IMR-90 (cell line): ENCODE results near the gene GJC1.

Experiments used
- BHLHE40 ChIP-seq: fragments of 150-350 bp; IDR thresholded peaks from 2 replicates; pipeline ENCODE4 v1.6.1; 2016; ENCODE audit warnings: mild to moderate bottlenecking, low read depth, low read length
- CEBPB ChIP-seq: IDR thresholded peaks from 2 replicates; pipeline ENCODE4 v1.6.1; 2012; ENCODE audit warnings: low read depth, low read length, improper control_type of control experiment
- CTCF ChIP-seq: conservative IDR thresholded peaks from 2 replicates; pipeline ENCODE4 v1.5.1; 2012; ENCODE audit warnings: mild to moderate bottlenecking, low read depth, low read length, improper control_type of control experiment
- ELK1 ChIP-seq: fragments of 150-350 bp; IDR thresholded peaks from 2 replicates; pipeline ENCODE4 v1.6.1; 2016; ENCODE audit warnings: low read depth, mild to moderate bottlenecking, low read length, moderate library complexity, borderline replicate concordance
- FOS ChIP-seq: fragments of 150-350 bp; IDR thresholded peaks from 2 replicates; pipeline ENCODE4 v1.6.1; 2016; ENCODE audit warnings: low read depth, low read length
- MAFK ChIP-seq: IDR thresholded peaks from 2 replicates; pipeline ENCODE4 v1.6.1; 2012; ENCODE audit warnings: low read depth, low read length, improper control_type of control experiment
- MAZ ChIP-seq: IDR thresholded peaks from 2 replicates; pipeline ENCODE4 v1.6.1; 2012; ENCODE audit warnings: low read depth, mild to moderate bottlenecking, low read length, improper control_type of control experiment, moderate library complexity, borderline replicate concordance
- NFE2L2 ChIP-seq: fragments of 150-350 bp; IDR thresholded peaks from 2 replicates; pipeline ENCODE4 v1.6.1; 2016; ENCODE audit warnings: low read depth, mild to moderate bottlenecking, low read length
- POLR2A ChIP-seq: IDR thresholded peaks from 2 replicates; pipeline ENCODE4 v1.6.1; 2012; ENCODE audit warnings: mild to moderate bottlenecking, low read depth, low read length
- RAD21 ChIP-seq: IDR thresholded peaks from 2 replicates; pipeline ENCODE4 v1.6.1; 2012; ENCODE audit warnings: low read length, improper control_type of control experiment
- RCOR1 ChIP-seq: IDR thresholded peaks from 2 replicates; pipeline ENCODE4 v1.6.1; 2012; ENCODE audit warnings: mild to moderate bottlenecking, low read length, improper control_type of control experiment; ENCODE audit not compliant: insufficient replicate concordance
- USF2 ChIP-seq: fragments of 150-350 bp; IDR thresholded peaks from 2 replicates; pipeline ENCODE4 v1.6.1; 2017; ENCODE audit warnings: mild to moderate bottlenecking, antibody characterized with exemption, low read length, low read depth

GRCh38 chr17:44796731-44797130, 33.4 kb downstream of the GJC1 start:
- TF ChIP-seq CTCF (no peak), MAFK (no peak), RAD21 (no peak), USF2 (no peak), CEBPB (no peak), ELK1 (no peak), FOS (no peak), RCOR1 (no peak), POLR2A (no peak), NFE2L2 (no peak), BHLHE40 (no peak), MAZ (no peak)
